K562 (cell line): ENCODE data around the gene RCHY1. TPM values are rescaled to one million over a fixed set of nuclear protein-coding genes. Genes with fewer than 3 reads are reported as not detected.
A peak's percentile ranks its signal among the peaks of the same experiment; 100 is the strongest.

Experiments
- FOXO4 ChIP-seq: fragments of 450-650 bp; formaldehyde crosslinking; IDR thresholded peaks from 2 replicates; pipeline ENCODE4 v1.4.0; 2020; ENCODE audit warnings: mild to moderate bottlenecking, moderate library complexity
- GMEB1 ChIP-seq: fragments of 250-450 bp; sonication (Bioruptor Pico); IDR thresholded peaks from 2 replicates; pipeline ENCODE4 v1.4.0; 2020; ENCODE audit warnings: mild to moderate bottlenecking
- KLF10 ChIP-seq: fragments of 250-450 bp; sonication (Bioruptor Pico); IDR thresholded peaks from 2 replicates; pipeline ENCODE4 v1.6.1; 2021; ENCODE audit warnings: matching md5 sums
- MTA1 ChIP-seq: fragments of 450-650 bp; IDR thresholded peaks from 2 replicates; pipeline ENCODE4 v1.6.1; 2017; ENCODE audit warnings: borderline replicate concordance
- MXD1 ChIP-seq: fragments of 250-450 bp; sonication (Bioruptor Pico); IDR thresholded peaks from 2 replicates; pipeline ENCODE4 v1.8.0; 2021; ENCODE audit warnings: borderline replicate concordance, mild to moderate bottlenecking, moderate library complexity; ENCODE audit not compliant: poor library complexity, severe bottlenecking
- NEUROD1 ChIP-seq: fragments of 150-350 bp; IDR thresholded peaks from 2 replicates; pipeline ENCODE4 v1.6.1; 2014; ENCODE audit warnings: borderline replicate concordance, low read length, low read depth; ENCODE audit not compliant: partially characterized antibody
- RBM25 ChIP-seq: fragments of 200-400 bp; formaldehyde crosslinking; IDR thresholded peaks from 2 replicates; pipeline ENCODE4 v1.6.1; 2018; ENCODE audit warnings: low read length, low read depth, moderate library complexity; ENCODE audit not compliant: severe bottlenecking
- RREB1 ChIP-seq: fragments of 250-450 bp; sonication (Bioruptor Pico); IDR thresholded peaks from 2 replicates; pipeline ENCODE4 v1.4.0; 2020
- TARDBP ChIP-seq: fragments of 450-650 bp; IDR thresholded peaks from 2 replicates; pipeline ENCODE4 v1.6.1; 2016
- ZEB2 ChIP-seq: fragments of 450-650 bp; IDR thresholded peaks from 2 replicates; pipeline ENCODE4 v1.6.1; 2016
- ZNF12 ChIP-seq: sonication (generic); formaldehyde crosslinking; IDR thresholded peaks from 2 replicates; pipeline ENCODE4 v1.4.0; 2020; ENCODE audit warnings: mild to moderate bottlenecking, missing genetic modification reagents
- ZNF175 ChIP-seq: fragments of 200-800 bp; sonication (Bioruptor generic); IDR thresholded peaks from 2 replicates; pipeline ENCODE4 v1.6.1; 2016; ENCODE audit warnings: low read depth, mild to moderate bottlenecking, missing genetic modification characterization, missing compliant biosample characterization
- ZNF274 ChIP-seq: IDR thresholded peaks from 2 replicates; pipeline ENCODE4 v1.6.1; 2011; ENCODE audit warnings: low read depth, mild to moderate bottlenecking, low read length, moderate library complexity, borderline replicate concordance
- ZNF512 ChIP-seq: IDR thresholded peaks from 2 replicates; pipeline ENCODE4 v1.6.1; 2016; ENCODE audit warnings: missing genetic modification characterization, missing compliant biosample characterization
- ZNF644 ChIP-seq: fragments of 200-800 bp; sonication (Bioruptor generic); IDR thresholded peaks from 2 replicates; pipeline ENCODE4 v1.6.1; 2016; ENCODE audit warnings: low read depth, missing genetic modification characterization, missing compliant biosample characterization
- polyA plus RNA-seq, 8 experiments: library from polyadenylated mRNA; depleted of rRNA in 4 of 8; stranded (reverse) in 5 of 8; unstranded in 3 of 8; fragments of >200 nt; fragmentation: Nextera tagmentation in 2 of 8; fragmentation: Illumina TruSeq in 1 of 8; extraction: Ambion mirVana in 2 of 8; extraction: Trizol in 1 of 8; gene quantifications; 2 replicates each; pipeline versions ENCODE4 v1.2.1 to v1.2.3, GENCODE V29; 2011 to 2014; ENCODE audit warnings: inconsistent platforms in 1 of 8, missing spikeins in 1 of 8
- total RNA-seq, 7 experiments: library from RNA; depleted of rRNA in 6 of 7; stranded (reverse); fragments of >200 nt in 6 of 7; fragmentation: Illumina TruSeq in 2 of 7; extraction: Trizol in 2 of 7; gene quantifications; 2 replicates each; pipeline versions ENCODE4 v1.2.1 to v1.2.3, GENCODE V29; 2011 to 2021; ENCODE audit warnings: low replicate concordance in 1 of 7

Gene RCHY1
- total and polyA plus RNA-seq, 9 of the 15 experiments (the other 6 are each of a cell fraction or from before 2014, with no cell fraction given): 27.3 to 85.1 (median 45.9) TPM

GRCh38 chr4:75514131-75514948, at the start of gene RCHY1, which contains the start of gene THAP6 (continued):
- no peak for TF ChIP-seq MXD1 (CRISPR knock-in tag)
- no peak for TF ChIP-seq ZNF274
- no peak for TF ChIP-seq RBM25
- TF ChIP-seq ZNF12 (CRISPR knock-in tag): no peak
- TF ChIP-seq TARDBP: no peak; the same call in 1 of the 2 replicates
- peak; percentile 39; the same call in 1 of the 2 replicates for TF ChIP-seq MTA1
- TF ChIP-seq ZNF644: no peak
- no peak for TF ChIP-seq ZNF512 (tag)
- TF ChIP-seq GMEB1 (CRISPR knock-in tag): peak; percentile 73
- peak; percentile 17; the same call in 1 of the 2 replicates for TF ChIP-seq RREB1
- no peak for TF ChIP-seq KLF10 (CRISPR knock-in tag)
- TF ChIP-seq ZEB2: peak; percentile 44; the same call in 1 of the 2 replicates
- 0 out of 2 replicates have a peak, but pooled peaks have one; percentile 14 for TF ChIP-seq ZNF175 (CRISPR knock-in tag)
- TF ChIP-seq NEUROD1: peak; percentile 10
- TF ChIP-seq FOXO4: no peak
